Gastrocnemius medialis (tissue), 4 donors: Measurements from ENCODE around the gene UCHL3. TPM values are rescaled to one million over a fixed set of nuclear protein-coding genes. Genes with fewer than 3 reads are reported as not detected.
A peak's percentile ranks its signal among the peaks of the same experiment; 100 is the strongest.

Experiments used
- ATAC-seq, 2 donors: fragments of 150-250 bp; one replicate each; pipeline ENCODE4 v1.9.1; 2016
- DNase-seq, 2 donors: peaks; one replicate each; pipeline ENCODE4 v3.0.0-alpha.2; 2019
- H3K27ac ChIP-seq, 4 donors: fragments of 200-600 bp; sonication (generic); 1 replicate in 1 of 4; 2 replicates in 3 of 4; pipeline ENCODE4 v1.5.1; 2016 to 2018; ENCODE audit warnings: mild to moderate bottlenecking in 2 of 4, moderate library complexity in 1 of 4
- H3K27me3 ChIP-seq, 3 donors: fragments of 200-600 bp; sonication (generic) in 2 of 3; 1 replicate in 1 of 3; 2 replicates in 2 of 3; pipeline versions ENCODE4 v1.5.1 to v1.6.0; 2016 to 2019; ENCODE audit warnings: mild to moderate bottlenecking in 1 of 3, moderate library complexity in 1 of 3
- H3K36me3 ChIP-seq, 2 donors: fragments of 200-600 bp; sonication (generic) in 1 of 2; one replicate each; pipeline ENCODE4 v1.5.1; 2017 to 2018
- H3K4me1 ChIP-seq, 2 donors: fragments of 200-600 bp; sonication (generic) in 1 of 2; one replicate each; pipeline ENCODE4 v1.5.1; 2016 to 2017; ENCODE audit warnings: mild to moderate bottlenecking in 2 of 2
- H3K4me3 ChIP-seq, 4 donors: fragments of 200-600 bp; sonication (generic) in 3 of 4; 1 replicate in 1 of 4; 2 replicates in 3 of 4; pipeline ENCODE4 v1.5.1; 2016 to 2019; ENCODE audit warnings: mild to moderate bottlenecking in 2 of 4
- H3K9me3 ChIP-seq, 3 donors: fragments of 200-600 bp; sonication (generic) in 2 of 3; 1 replicate in 1 of 3; 2 replicates in 2 of 3; pipeline ENCODE4 v1.5.1; 2016 to 2019
- POLR2A ChIP-seq, 2 donors: fragments of 450-650 bp; IDR thresholded peaks; one replicate each; pipeline ENCODE4 v1.6.1; 2017; ENCODE audit warnings: antibody characterized with exemption in 2 of 2, mild to moderate bottlenecking in 2 of 2, moderate library complexity in 2 of 2
- in situ Hi-C, 4 donors: fragments of 200-750 bp; cut with MboI; loops; one replicate each; pipeline versions ENCODE4 v1.15.0 to v1.8.0; 2017; ENCODE audit warnings: low sequenced_read_pairs in 4 of 4
- intact Hi-C: fragments of 100-400 bp; cut with DNase I; formaldehyde crosslinking; loops from one replicate; pipeline ENCODE4 v1.15.1; 2023; ENCODE audit warnings: low total_unique reads
- total RNA-seq, 4 donors: library from RNA; depleted of rRNA; stranded (reverse); fragments of >200 nt; gene quantifications; one replicate each; pipeline versions ENCODE4 v1.1.0 to v1.2.3, GENCODE V29; 2016
- TF ChIP-seq, protein P1 (sequence below), 5 experiments: fragments of 450-650 bp in 3 of 5; fragments of 200-600 bp in 2 of 5; sonication (generic) in 2 of 5; IDR thresholded peaks in 4 of 5; conservative IDR thresholded peaks in 1 of 5; 1 replicate in 4 of 5; 2 replicates in 1 of 5; pipeline ENCODE4 v1.5.1; 2016 to 2019; ENCODE audit warnings: antibody characterized with exemption in 5 of 5, mild to moderate bottlenecking in 3 of 5, moderate library complexity in 3 of 5

Gene UCHL3
- total RNA-seq, 4 donors from 2014 or later: 40.2 to 67.5 (median 44.2) TPM

DNA sequence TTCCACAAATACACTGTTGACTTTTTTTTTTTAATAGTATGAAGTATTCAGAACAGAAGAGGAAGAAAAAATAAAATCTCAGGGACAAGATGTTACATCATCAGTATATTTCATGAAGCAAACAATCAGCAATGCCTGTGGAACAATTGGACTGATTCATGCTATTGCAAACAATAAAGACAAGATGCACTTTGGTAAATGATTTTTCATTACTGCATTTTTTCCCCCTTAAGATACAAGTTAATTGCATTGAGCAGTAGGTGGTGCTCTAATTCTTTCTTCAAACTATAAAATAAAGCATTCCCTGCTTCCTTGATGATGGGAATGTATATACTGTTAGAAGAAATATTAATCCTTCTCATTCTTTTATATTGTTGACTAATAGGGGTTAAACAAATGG lies 17.1 kb downstream of the UCHL3 start:
- no peak for TF ChIP-seq POLR2A (IDR thresholded peaks at IDR 0.05)
- TF ChIP-seq, protein P1, sequence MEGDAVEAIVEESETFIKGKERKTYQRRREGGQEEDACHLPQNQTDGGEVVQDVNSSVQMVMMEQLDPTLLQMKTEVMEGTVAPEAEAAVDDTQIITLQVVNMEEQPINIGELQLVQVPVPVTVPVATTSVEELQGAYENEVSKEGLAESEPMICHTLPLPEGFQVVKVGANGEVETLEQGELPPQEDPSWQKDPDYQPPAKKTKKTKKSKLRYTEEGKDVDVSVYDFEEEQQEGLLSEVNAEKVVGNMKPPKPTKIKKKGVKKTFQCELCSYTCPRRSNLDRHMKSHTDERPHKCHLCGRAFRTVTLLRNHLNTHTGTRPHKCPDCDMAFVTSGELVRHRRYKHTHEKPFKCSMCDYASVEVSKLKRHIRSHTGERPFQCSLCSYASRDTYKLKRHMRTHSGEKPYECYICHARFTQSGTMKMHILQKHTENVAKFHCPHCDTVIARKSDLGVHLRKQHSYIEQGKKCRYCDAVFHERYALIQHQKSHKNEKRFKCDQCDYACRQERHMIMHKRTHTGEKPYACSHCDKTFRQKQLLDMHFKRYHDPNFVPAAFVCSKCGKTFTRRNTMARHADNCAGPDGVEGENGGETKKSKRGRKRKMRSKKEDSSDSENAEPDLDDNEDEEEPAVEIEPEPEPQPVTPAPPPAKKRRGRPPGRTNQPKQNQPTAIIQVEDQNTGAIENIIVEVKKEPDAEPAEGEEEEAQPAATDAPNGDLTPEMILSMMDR (IDR thresholded peaks at IDR 0.05 in 4 of 5, conservative IDR thresholded peaks at IDR 0.05 in 1 of 5): peak in 1 of 5 experiments; percentile 16
- H3K4me3 ChIP-seq: no peak overlapping the region
- H3K27ac ChIP-seq: no peak overlapping the region
- peaks cover 0 to 52% of the 10 kb centered on the region in 2 donors for H3K36me3 ChIP-seq
- intact Hi-C loops: no loop called here
- no peaks in the 10 kb centered on the region for H3K27me3 ChIP-seq
- in situ Hi-C loops: no loop called here
- H3K9me3 ChIP-seq: no peaks in the 10 kb centered on the region
- ATAC-seq (no peak), DNase-seq (no peak)
- H3K4me1 ChIP-seq: no peaks in the 10 kb centered on the region

DNA sequence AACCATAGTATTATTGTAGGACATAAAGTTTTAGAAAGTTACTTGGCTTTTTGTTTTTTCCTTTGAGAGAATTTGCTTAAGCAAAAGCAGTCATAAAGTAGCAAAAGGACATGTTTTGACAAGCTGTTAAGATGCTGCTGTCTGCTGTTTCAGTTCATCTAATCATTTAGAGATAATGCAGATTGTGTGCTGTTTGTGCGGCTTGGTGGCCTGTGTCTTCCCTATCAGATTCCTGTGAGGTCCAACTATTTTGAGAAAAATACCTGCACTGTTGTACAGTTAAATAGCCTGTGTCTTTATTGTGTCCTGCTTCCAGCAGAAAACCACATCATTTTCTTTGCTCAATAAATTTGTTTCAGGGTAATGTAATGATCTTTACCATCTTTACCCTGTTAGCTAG lies 20.0 kb downstream of the UCHL3 start:
- DNase-seq (no peak), ATAC-seq (no peak)
- Histone ChIP-seq H3K4me1 (no peaks in the 10 kb centered on the region), H3K9me3 (no peaks in the 10 kb centered on the region), H3K27ac (no peak overlapping the region), H3K27me3 (no peaks in the 10 kb centered on the region), H3K4me3 (no peak overlapping the region), H3K36me3 (peaks cover 0 to 60% of the 10 kb centered on the region in 2 donors)
- no peak for TF ChIP-seq POLR2A (IDR thresholded peaks at IDR 0.05)
- TF ChIP-seq, protein P1 (IDR thresholded peaks at IDR 0.05 in 4 of 5, conservative IDR thresholded peaks at IDR 0.05 in 1 of 5): no peak
- intact Hi-C loops: no loop called here
- in situ Hi-C loops: no loop called here

DNA sequence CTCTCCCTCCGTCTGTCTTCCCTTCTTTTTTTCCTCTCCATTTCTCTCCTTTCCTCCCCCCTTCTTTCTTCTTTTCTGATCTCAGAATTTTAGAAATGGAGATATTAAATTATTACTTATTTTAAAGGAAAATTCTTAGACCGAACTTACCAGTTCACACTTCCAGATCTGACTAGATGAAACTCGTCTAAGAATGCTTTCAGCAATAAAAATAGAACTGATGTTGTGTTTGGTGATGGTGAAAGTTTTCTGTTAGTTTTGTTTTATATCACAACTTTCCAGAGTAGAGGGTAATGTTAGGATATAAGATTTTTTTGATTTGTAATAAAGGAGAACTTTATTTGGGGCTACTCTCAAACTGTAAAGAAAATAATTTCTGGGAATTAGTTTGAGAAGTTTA lies 29.9 kb downstream of the UCHL3 start:
- intact Hi-C loops: no loop called here
- Histone ChIP-seq H3K4me3 (no peak overlapping the region), H3K27ac (peak overlapping the region in 2 of 4 donors; percentile 39 to 54), H3K36me3 (peaks cover 0 to 25% of the 10 kb centered on the region in 2 donors), H3K27me3 (no peaks in the 10 kb centered on the region), H3K9me3 (no peaks in the 10 kb centered on the region), H3K4me1 (peaks cover 13% of the 10 kb centered on the region in 2 donors)
- no peak for TF ChIP-seq POLR2A (IDR thresholded peaks at IDR 0.05)
- TF ChIP-seq, protein P1 (IDR thresholded peaks at IDR 0.05 in 4 of 5, conservative IDR thresholded peaks at IDR 0.05 in 1 of 5): no peak
- ATAC-seq (no peak), DNase-seq (no peak)
- in situ Hi-C loops: no loop called here

DNA sequence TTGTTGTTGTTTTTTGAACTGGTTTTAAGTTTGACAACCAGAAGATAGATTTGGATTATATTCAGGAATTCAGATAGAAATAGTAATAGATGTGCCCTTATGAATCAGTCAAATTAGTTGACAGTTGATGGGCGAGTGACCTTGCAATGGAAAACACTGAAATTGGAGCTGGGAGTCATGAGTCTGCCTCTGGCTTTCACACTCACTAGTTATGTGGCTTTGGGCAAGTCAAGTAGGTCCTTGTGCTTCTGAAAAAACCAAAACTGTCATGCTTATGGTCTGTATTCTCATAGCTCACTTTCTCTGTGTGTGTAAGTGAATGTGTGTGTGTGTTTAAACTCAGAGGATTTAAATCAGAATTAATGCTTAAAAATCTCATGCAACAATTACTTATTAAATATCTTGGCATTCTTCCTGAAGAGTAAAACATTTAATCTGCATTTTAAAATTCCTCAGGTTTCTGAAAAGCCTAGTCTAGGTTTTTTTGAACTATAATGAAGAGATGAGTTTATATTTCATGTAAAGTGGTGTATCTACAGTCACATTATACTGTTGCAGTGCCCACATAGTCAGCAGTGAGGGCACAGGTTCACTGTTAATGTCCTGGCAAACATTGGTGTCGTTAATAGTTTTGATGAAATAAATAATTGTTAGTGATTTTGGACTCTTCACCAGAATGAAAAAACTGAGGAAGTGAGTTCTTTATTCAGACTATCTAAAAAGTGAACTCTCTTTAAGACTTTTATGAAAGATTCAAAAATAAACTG lies 32.5 kb downstream of the UCHL3 start:
- no peaks in the 10 kb centered on the region for H3K9me3 ChIP-seq
- no peaks in the 10 kb centered on the region for H3K27me3 ChIP-seq
- intact Hi-C loops (no loop called here), in situ Hi-C loops (no loop called here)
- DNase-seq (peak; percentile 69), ATAC-seq (peak; percentile 99 to 100)
- no peak for TF ChIP-seq POLR2A (IDR thresholded peaks at IDR 0.05)
- TF ChIP-seq, protein P1 (IDR thresholded peaks at IDR 0.05 in 4 of 5, conservative IDR thresholded peaks at IDR 0.05 in 1 of 5): no peak
- peaks cover 13% of the 10 kb centered on the region in 2 donors for H3K4me1 ChIP-seq
- H3K4me3 ChIP-seq: no peak overlapping the region
- peaks cover 0 to 22% of the 10 kb centered on the region in 2 donors for H3K36me3 ChIP-seq
- peak overlapping the region; percentile 34 to 72 (median 66) for H3K27ac ChIP-seq
